GM18868 (cell line): ENCODE results near the gene PKM.

Experiments
- ATAC-seq: cut with Tn5 transposase; IDR thresholded peaks from one replicate; pipeline ENCODE4 v1.9.1; 2021; ENCODE audit warnings: mild to moderate bottlenecking, moderate library complexity; ENCODE audit not compliant: unreplicated experiment

The PKM gene

GRCh38 chr15:72236381-72237003 is 5.5 kb upstream of the PKM start:
- no peak for ATAC-seq

GRCh38 chr15:72235298-72235697 is 4.3 kb upstream of the PKM start:
- ATAC-seq = no peak

- no peak for ATAC-seq
Measured at GRCh38 chr15:72233769-72234168, 2.8 kb upstream of the PKM start.

GRCh38 chr15:72231833-72232478 is 966 bp upstream of the PKM start:
- no peak for ATAC-seq

DNA sequence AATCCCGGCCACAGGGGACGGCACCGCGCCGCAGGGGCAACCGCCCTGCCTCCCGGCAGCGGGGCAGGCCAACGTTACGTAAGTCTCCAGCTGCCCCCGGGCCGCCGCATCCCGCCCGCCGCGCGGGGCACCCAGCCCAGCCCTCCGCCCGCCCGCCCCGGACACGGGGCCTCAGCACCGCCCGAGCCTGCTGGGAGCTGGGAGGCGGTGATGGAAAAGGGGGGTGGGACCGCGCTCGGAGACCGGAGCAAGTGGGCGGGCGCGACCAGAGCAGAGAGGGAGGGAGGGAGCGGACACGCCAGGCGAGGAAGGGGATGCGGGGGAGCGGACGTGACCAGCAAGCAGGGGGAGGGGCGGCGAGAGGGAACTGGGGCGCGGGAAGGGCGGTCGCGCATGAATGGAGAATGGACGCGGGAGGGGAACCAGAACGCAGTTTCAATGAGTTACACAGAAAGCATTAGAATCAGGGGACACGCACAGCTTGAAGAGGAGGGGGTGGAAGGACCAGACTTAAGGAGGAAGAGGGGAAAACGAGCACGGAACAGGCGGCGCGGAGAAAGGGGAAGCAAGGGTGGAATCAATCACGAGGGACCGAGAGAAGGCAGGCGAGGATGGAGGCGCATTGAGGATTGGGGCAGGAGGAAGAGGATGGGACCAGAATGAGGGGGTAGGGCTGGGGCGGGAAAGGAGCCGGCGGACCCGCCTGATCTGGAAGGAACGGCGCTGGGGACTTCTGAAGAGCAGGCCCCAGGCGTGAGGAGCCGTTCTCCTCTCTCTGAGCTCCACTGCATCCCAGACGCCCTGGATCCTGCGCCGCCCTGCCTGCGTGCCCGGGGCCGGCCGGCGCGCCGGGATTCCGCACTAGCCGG is 559 bp downstream of the PKM start:
- no peak for ATAC-seq

DNA sequence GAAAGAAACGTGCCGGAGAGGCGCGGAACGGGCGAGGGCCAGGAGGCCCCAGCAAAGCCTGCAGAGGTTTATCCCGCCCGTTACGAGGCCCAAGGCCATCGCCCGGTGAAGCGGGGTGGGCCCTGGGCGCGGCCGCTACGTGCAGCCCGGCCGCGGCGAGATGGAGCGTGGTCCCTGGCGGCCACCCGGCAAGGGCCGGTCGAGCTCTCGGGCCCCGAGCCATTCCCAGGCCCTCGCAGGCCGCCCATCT is 1.1 kb downstream of the PKM start:
- no peak for ATAC-seq

DNA sequence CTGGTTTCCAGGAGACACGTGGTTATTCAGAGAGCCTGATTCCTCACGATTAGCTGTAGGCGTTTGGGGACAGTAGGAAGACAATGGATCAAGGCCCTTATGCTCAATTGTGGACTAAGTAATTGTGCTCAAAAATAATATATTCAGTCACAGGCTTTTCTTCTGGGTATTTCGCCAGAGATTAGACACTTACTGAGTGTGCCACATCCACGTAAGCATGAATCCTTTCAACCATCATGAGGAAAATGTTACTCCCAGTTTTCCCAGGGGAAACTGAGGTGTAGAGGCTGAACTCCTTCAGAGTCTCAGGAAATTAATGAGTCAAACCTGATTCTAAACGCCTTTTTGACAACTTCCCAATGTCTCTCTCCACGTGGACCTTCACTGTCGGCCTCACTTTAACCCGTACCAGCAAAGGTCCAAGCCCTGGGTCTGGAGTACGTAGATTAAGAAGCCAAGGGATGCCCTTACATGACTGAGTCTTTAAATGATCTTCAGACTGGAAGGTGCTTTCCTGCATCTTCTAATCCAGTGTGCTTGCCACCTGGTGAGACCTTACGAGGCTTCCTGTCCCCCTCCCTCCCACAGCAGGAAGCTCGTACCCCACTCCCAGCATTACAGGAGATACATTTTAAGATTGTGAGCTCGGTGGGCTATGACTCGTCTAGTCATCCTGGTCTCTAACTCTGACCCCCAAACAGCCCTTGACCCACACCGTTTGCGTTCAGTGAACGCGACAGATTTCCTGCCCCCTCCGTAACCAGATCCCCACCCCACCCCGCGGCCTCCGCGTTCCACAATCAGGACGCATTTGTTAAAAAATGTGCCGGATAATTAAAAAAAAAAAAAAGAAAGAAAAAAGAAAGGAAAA is 1.7 kb downstream of the PKM start:
- ATAC-seq = no peak

- ATAC-seq = no peak
Measured at GRCh38 chr15:72227720-72228119, 3.3 kb downstream of the PKM start.

- ATAC-seq = no peak
Measured at GRCh38 chr15:72227192-72227586, 3.8 kb downstream of the PKM start.

- ATAC-seq = no peak
Measured at GRCh38 chr15:72223278-72223677, 7.7 kb downstream of the PKM start.

DNA sequence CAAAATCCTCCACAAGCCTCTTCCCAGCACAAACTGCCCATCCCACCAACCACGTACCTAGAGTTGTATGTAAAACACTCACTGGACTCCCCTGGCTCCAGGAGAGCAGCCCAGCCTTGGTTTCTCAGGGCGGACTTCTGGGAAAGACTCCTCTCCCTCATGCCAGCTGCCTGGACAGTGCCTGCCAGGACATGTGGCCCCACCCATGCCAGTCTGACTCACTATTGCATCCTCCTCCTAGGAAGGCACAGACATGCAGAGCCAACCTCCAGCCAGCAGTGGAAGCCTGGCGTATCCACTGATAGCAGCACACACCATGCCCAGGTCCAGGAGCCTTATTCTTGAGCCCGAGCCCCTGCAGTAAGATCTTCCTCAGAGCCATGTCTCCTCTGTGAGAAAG is 8.6 kb downstream of the PKM start:
- ATAC-seq = no peak

DNA sequence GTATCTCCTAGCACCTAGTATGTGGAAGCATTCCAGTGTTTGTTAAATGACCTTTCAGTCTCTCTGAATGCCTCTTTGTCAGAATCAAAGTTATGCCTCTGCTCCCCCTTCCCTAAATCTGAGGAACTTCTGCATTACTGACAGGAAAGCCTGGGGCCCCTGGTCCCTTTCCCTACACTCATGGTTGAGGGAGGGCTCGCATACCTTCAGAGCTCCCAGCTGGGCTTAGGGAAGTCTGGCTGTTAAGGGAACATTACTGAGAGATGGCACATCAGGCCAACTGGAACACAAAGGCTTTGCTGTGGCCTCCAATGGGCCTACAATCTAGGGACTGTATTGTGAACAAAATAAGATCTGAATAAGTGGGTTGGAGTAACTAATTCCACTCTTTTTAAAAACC is 10.3 kb downstream of the PKM start:
- ATAC-seq = no peak

- no peak for ATAC-seq
Measured at GRCh38 chr15:72217216-72217615, 13.8 kb downstream of the PKM start.

- ATAC-seq = no peak
Measured at GRCh38 chr15:72216079-72216478, 14.9 kb downstream of the PKM start.

- no peak for ATAC-seq
Measured at GRCh38 chr15:72207558-72208085, 23.4 kb downstream of the PKM start.

GRCh38 chr15:72206677-72207000 is 24.4 kb downstream of the PKM start:
- ATAC-seq = no peak

- ATAC-seq = no peak
Measured at GRCh38 chr15:72205896-72206676, 24.9 kb downstream of the PKM start.

DNA sequence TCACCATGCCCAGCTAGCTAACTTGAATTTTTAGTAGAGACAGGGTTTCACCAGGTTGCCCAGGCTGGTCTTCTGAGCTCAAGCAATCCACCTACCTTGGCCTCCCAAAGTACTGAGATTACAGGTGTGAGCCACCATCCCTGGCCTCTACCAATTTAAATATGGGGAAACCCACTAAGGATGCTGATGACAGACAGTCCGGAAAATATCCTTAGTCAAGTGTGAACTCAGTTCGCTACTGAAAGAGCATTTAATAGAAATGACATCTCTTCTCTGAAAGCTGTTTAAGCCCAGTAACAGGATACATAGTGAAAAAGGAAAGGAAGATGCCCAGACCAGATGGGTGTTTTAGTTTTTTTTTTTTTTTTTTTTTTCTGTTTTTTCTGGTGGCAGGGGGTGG is 25.7 kb downstream of the PKM start:
- no peak for ATAC-seq

DNA sequence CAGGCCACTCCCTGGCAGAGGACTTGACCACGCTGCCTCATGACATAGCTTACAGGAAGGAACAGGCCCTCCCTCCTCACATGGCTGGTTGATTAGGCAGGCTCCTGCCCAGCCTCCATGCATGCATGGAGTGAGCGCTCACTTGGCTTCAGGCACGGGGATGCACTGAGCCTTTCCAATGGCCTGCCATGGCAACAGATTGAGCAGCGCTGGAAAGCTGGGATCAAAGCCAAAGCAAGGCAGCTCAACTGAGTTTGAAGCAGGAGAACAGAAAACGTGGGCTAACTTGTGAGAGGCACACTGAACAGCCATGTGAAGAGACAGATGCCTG is 27.5 kb downstream of the PKM start:
- ATAC-seq = no peak

DNA sequence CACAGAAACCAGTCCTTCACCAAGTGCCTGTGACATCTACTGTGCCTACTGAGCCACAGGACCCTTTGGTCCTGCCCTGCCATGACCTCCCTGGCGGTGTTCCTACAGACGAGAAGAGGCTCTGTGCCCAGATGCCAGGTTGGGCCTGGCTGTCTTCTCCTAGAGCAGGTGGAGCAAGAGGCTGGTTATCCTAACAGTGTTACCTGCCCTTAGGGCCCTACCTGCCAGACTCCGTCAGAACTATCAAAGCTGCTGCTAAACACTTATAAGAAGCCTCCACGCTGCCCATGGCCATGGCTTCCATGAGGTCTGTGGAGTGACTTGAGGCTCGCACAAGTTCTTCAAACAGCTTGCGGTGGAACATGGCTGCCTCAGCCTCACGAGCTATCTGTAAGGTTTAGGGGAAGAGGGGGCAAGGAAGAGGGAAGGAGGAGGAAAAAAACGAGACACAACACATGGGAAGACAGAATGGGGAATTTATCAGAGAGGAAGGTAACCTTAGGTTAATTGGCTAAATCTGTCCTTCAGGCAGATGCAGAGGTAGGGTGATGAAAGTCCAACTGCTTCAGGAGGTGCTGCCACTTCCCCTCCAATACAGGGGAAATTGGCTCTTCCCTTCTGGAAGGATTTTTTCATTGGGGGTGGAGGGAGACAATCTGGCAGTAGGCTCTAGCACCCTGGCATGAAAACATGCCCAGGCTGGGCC is 28.0 kb downstream of the PKM start:
- no peak for ATAC-seq
